GM19372 (cell line): ENCODE data around the gene MAD1L1.

Experiments
- ATAC-seq: cut with Tn5 transposase; IDR thresholded peaks from one replicate; pipeline ENCODE4 v1.9.1; 2021; ENCODE audit warnings: mild to moderate bottlenecking, low read depth, moderate library complexity; ENCODE audit not compliant: unreplicated experiment

The MAD1L1 gene

DNA sequence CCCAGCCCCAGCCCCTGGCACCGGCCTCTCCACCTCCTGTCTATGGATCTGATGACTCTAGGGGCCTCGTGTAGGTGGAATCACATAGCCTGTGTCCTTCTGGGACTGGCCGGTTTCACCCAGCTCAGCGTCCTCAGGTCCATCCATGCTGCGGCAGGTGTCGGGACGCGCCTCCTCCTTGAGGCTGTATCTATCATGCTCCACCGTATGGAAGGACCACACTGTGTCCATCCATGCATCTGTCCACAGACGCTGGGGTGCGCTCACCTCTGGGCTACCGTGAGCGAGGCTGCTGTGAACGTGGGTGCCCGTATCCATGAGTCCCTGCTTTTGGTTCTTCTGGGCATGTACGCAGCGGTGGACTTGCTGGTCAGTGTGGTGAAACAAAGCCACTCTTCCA is 281.1 kb downstream of the MAD1L1 start:
- ATAC-seq: no peak

DNA sequence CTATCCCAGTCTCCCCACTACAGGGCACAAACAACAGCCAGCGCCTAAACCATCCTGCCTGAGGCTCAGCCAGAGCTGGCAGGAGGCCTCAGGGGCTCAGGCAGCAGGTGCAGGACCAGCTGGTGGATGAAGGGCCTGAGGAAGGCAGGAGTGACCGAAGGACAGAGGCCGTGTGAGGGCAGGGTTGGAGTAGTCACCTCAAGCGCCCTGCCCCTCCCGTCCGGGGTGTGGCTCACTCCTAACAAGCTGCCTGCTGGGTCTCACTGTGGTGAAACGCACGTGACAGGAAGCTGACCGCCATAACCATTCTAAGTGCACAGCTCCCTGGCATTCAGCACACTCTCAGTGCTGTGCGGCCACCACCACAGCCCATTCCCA is 281.6 kb downstream of the MAD1L1 start:
- ATAC-seq: no peak

DNA sequence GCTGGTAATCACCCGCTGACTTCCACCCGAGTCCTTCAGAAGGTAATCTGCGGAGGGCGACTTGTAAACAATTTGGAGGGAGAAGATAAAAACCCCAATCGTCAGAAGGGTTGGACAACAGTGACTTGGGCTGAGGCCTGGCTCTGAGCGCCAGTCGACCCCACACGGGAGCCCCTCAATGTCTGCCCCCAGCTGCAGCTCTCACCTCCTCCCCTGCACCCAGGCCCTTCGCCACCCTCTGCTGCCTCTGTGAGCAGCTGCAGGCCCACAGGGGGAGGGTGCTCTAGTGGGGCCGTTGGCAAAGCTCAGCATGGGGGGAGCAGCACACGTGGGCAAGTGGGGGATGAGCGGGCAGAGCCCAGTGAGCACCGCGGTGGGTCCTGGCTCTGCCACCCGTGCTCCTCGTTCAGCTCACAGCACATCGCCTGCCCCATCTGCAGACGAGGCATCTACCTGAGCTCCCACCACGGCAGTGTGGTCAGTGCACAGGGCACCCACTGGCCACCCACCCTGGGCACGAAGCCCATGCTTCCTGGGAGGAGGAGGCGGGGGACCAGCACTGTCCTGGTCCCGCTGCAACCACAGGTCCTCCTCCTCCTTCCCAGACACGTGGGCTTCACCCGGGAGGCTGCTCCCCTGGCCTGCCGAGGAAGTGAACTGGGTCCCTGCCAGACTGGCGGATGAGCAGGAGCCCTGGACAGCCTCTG is 282.1 kb downstream of the MAD1L1 start:
- ATAC-seq: no peak

DNA sequence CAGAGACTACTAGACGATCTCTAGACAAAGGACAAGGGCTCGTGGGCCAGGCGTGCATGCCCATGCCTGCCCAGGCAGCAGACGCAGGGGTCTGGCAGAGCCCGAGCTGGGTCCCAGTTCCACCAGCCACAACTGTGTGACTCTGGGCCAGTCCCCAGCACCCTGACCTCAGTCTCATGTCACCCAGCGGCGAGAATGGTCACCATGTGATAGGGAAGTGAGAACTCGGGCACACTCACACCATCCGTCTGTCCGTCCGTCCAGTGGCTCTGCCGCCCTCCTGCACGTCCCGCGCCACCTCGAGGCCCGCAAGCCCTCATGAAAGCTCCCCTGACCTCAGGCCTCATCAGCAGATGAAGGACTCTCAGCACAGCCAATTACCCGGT is 282.7 kb downstream of the MAD1L1 start:
- ATAC-seq: no peak

DNA sequence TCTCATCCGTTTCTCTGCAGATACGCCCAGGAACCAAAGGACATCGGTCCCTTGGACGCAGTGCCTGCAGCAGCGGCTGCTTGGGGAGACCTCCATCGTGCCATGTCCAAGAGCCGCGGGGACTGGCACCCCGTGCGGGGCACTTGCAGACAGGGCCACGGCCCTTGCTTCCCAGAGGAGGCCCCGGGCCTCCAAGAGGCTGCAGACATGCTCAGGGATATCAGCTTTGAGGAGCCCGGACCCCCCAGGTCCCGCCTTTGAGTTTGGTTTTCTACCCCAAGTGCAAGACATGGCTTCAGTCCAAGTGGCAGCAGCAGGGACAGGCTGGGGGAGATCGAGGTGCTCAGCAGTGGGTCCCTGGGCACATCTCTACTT is 283.1 kb downstream of the MAD1L1 start:
- ATAC-seq: no peak

DNA sequence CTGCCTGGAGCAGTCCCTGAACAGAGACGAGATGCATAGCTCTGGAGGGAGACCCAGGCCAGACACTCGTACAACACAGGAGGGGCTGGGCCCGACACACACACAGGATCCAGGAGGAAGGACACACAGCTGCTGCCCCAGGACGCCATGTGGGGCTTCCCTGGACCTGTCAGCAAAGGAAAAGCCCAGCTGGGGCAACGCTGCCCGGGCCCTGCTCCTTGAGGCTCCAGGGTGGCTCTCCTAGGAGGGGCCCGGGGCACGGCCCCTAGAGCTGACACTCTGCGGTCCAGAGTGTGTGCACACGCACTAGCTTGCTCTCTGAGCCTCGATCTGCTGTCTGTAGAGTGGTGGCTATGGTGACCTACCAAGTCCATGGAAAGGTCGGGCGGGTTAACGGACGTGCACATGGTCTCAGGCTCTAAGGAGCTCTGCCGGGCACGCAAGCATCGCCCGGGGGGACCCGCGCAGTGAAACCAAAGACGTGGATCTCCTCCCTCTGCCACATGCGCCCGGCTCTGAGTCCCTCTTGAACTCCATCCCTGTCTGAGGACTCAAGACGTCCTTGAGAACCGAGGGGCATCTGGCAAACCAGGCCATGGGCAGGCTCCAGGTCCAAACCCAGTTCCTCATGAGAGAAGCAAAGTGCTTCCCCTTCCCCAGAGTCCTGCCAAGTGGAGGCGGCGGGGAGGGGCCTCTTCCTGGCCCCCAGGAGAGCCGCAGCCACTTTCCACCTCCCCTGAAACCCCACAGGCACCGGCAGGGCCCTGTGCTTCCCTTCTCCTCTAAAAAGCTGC is 283.7 kb downstream of the MAD1L1 start:
- ATAC-seq: no peak

DNA sequence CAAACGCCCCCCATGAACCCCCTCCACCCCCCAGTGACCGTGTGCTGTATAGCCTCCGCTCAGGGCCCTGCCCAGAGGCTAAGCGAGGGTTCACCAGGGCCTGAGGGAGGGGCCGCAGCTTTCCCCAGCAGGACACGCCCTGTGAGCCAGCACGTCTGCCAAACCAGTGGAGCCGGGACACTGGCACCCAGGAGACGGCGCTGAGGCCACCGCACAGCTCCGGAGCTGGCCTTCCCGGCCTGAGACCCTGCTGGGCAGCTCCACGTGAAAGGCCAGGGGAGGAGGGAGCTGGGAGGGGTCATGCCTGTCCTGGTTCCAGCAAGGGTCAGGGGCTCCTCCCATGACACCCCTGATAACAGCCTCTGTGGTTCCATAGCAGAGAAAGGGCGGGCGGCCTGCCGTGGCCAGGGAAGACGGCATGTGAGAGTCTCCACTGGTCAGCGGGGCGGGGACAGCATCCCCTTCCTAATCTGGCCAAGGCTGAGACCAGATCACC is 284.4 kb downstream of the MAD1L1 start:
- ATAC-seq: no peak

DNA sequence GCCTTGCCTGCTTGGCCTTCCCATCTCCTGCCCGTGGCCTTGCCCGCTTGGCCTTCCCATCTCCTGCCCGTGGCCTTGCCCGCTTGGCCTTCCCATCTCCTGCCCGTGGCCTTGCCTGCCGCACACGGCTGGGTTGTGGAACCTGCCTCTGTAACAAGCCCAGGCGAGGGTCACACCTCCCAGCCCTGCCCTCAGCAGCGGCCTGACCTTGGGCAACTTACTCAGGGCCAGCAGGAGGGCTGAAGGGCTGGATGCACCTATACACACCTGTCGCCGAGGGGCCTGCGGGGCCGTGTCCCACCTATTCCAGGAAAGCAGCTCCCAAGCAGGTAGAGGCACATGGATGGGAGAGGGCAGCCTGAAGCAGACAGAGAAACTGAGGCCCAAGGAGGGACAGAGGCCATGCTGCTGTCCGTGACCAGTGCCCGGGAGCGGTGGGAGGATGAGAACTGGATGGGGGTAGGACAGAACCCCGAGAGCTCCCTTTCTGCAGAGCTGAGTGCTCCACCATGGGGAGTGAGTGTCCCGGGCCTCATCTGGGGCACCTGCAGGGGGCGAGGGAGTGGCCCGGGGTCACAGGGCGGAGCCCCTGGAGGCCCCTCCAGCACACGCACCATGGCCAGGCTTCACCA is 285.0 kb downstream of the MAD1L1 start:
- no peak for ATAC-seq

DNA sequence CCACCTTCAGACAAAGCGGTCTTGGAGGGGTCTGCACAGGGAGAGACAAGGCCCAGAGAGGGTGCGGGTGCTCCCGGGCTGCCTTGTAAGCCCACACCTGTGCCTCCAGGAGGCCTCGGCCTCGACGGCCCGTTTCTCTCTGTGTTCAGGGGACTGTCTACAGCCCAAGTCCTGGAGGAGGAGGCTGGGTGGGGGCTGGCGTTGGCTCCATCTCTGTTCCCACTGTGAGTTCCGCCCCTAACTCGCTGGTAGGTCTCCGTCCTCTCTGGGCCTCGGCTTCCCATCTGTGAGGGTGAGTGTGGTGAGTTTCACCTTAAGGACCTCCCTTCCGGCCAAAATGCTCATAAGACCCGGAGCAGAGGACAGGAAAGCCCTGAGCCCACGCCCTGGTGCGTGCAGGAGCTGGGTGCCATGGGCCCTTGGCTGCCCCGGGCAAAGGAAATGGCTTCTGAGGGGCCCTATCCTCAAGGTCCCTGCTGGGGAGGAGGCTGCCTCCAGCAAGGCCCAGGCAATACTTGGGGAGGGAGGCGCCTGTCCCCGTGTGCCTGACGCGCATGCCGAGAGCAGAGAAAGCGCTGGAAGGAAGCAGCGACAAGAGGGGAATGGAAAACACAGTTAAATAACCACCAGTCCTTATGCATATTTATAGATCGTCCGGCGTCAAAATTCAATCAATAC is 285.8 kb downstream of the MAD1L1 start:
- ATAC-seq: no peak

DNA sequence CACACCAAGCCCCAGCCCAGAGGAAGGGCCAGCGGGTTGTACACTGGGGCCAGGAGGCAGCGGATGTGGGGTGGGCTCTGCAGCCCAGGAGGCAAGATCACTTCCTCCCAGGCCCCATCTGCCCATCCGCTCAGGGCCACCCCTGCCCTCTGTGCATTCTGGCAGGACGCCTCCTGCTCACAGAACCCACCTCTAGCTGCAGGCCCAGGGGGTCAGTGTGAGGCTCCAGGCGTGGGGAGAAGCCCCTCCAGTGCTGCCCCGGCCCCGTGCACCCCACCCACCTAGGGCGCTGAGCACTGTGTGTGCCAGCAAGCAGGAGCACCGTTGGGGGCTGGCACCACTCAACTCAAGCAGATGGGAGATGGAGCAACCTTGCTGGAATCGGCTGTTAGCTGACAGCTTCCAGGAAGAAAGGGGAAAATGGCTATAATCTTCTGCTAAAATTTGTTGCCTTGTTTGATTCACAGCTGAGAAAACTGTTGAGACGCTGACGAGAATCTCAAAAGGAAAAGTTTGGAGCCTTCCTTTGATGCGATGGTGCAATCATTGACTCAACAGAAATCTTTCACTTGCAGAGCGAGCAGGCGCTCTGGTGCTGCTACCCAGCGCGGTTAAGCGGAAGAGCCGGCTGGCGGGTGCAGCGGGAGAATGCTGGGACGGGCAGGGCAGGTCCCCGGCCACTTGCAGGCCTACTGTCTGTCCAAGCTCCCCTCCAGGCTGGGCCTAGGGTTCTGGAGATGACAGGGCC is 286.5 kb downstream of the MAD1L1 start:
- ATAC-seq: no peak

DNA sequence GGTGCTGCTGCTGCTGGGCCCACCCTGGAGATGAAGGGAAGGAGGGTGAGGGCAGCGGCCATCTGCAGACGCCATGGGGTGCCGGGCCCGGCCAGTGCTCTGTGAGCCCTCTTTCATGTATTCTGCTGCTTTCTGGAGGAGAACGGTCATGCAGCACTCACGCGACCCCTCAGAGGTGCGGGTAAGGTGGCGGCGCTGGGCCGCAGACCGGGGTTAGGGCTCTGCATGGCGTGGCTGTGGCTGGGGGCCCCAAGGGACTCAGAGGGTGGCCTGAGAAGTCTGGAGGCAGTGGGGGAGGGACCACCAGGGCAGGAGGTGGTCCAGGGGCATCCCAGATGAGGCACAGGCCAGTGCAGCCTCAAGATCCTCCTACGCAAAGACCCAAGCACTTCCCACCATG is 287.2 kb downstream of the MAD1L1 start:
- ATAC-seq: no peak

DNA sequence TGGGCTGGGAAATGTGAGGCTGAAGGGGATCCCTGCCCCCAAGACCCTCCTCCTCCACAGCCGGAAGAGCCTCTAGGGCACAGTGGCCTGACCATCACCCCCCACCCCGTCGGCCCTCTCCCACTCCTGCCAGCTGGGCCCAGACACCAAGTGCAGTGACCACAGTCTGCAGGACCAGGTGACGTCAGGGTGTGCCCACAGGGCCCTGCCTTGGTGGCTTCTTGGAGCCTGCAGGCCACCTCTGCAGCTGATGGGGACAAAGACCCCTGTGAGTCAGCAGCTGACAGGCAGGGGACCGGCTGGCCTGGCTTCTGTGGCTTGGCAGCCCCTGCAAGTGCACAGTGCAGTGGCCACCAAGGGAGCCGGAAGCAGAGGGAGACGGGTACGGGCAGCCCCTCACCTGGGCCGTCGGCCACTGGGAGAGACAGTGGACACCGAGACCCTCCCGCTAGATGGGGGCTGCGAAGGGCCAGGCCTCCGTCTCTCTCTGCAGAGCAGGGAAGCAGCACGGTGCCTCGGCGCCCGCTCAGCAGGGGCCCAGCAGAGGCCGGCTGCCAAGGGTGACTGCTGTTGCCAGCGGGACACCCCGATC is 288.0 kb downstream of the MAD1L1 start:
- ATAC-seq: no peak

DNA sequence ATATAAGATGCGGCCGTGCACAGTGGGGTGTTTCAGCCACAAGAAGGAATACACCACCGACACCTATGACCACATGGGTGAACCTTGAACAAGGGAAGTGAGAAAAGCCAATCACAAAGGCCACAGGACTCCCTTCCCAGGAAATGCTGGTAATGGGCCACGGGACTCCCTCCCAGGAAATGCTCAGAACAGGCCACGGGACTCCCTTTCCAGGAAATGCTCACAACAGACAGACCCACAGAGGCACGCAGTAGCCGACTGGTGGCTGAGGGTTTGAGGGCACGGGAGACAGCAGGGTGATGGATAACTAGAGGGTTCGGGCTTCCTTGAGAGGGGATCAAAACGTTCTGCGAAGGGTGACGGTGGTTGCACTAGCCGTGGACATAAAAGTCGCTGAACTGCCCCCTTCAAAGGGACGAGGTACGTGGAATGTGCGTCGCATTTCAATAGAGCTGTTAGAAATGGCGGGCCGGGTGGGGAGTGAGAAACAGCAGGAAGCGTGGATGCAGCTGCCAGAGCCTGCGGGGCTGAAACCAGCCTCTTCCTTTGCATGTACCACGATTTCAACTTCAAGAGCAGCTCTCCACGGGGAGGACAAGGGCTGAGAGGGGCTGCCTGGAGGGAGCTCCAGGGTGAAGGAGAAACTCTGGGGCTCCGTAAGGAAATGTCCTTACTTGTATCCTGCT is 288.7 kb downstream of the MAD1L1 start:
- no peak for ATAC-seq

DNA sequence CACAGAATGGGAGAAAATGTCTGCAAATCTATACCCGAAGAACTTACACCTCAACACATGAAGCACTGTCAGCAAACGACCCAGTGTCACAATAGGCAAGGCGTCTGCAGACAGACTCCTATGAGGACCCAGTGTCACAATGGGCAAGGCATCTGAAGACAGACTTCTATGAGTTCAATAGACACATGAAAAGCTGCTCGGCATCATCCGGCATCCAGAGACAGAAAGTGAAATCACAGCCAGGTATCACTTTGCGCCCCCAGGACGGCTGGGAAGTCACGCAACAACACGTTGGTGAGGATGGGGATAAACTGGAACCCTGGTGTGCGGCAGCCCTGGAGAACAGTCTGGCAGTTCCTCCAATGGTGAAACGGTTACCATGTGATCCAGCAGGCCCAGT is 289.4 kb downstream of the MAD1L1 start:
- ATAC-seq: no peak

DNA sequence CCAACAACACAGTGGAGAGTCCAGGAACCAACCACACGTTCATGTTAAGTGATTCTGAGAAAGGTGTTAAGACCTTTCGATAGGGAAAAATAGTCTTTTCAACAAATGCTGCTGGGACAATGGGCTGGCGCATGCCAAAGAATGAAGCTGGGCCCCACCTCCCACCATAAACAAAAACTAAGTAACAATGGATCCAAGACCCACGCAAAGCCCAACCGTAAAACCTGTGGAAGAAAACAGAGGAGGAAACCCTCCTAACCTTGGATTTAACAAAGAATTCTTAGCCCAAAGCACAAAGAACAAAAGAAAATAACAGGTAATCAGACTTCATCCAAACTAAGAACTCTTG is 289.8 kb downstream of the MAD1L1 start:
- no peak for ATAC-seq

DNA sequence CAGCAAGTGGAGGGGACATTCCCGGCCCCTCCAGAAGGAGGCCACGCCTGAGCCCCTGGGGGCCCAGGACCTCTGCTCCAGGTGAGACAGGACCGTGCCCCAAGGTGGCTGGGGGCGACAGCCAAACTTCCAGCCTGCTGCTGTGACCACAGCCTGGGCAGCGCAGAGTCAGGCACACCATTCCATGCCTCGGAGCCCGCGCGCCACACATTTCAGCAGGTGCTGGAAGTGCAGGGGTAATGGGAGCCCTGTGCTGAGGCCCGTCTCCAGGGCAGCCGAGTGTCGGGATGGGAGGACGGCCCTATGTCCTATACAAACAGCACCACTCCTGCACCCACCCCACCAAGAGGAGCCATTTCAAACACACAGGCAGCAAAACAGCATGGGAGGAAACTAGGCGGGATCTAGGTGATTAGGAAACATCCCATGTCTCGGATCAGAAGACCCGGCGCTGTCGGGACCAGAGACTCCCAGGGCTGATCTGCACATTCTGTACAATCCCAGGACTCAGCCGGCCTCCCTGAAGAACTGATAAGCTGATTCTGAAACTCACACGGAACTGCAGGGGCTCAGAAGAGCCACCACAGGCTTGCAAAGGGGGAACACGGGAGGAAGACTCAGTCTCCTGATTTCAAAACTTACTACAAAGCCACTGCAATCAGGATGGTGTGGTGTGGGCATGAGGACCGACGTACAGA is 290.4 kb downstream of the MAD1L1 start:
- ATAC-seq: no peak

DNA sequence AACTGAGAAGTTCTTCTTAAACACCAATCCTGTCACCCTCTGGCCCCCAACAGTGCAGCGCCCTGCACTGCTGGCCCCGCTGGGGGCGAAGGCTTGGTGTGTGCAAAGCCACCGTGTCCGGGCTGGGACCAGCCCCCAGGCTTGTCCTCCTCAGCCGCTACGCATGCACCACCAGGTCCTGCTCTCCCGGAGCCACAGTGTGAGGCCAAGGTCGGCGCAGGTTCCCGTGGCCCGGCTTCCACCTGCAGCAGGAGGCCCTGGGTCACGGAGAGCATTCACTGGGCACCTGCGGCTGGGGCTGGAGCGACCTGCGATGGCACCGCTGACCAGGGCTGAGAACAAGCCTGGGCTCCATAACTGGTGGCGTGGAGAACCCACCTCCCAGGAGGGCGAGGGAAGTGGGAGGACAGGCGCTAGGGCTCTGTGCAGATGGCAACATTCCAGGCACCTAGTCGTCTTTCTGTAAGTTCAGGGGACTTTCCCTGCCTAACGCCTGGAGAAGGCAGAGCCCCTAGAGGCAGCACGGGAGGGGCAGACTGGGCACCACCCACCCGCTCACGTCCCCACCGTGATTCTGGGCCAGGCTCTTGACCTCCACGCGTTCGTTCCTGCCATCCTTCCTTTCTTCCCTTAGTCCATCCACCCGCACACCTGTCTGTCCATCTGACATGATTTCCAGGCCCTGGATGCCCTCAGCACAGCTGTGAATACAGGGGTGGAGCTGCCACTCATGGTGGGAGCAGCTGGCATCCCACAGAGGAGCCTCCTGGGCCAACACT is 291.1 kb downstream of the MAD1L1 start:
- no peak for ATAC-seq

DNA sequence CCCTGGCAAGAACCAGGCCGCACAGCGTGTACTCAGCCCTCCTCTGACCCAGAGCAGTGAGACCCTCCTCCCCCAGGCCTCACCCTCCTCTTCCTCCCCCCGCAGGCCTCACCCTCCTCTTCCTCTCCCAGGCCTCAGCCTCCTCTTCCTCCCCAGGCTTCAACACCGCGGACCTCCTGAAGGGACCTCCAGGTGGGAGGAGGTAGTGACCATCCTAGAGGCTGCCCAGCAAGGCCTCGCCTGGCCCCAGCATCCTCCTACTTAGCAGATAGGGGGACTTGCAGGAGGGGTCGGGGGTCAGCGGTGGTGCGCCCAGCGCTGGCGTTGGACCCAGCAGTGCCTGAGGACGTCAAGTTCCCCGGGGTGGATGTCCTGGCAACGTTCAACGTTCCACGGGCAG is 291.9 kb downstream of the MAD1L1 start:
- ATAC-seq: no peak
